Brain microvascular endothelial cell (primary cell): ENCODE measurements around the gene MSI2.

ENCODE experiments used
- DNase-seq: peaks from one replicate; pipeline ENCODE4 v3.0.0-alpha.2; 2020
- H3K27ac ChIP-seq: fragments of 250-450 bp; sonication (Bioruptor Pico); 2 replicates; pipeline ENCODE4 v1.5.1; 2020; ENCODE audit warnings: mild to moderate bottlenecking, moderate library complexity
- H3K27me3 ChIP-seq: fragments of 250-450 bp; sonication (Bioruptor Pico); replicated peaks from 2 replicates; pipeline ENCODE4 v1.5.1; 2020; ENCODE audit warnings: mild to moderate bottlenecking
- H3K36me3 ChIP-seq: fragments of 250-450 bp; sonication (Bioruptor Pico); replicated peaks from 2 replicates; pipeline ENCODE4 v1.5.1; 2020; ENCODE audit warnings: mild to moderate bottlenecking
- H3K4me3 ChIP-seq: 2 replicates; pipeline ENCODE4 v1.5.1; 2011; ENCODE audit warnings: low read depth, mild to moderate bottlenecking, control low read depth, low read length, moderate library complexity
- CTCF ChIP-seq: IDR thresholded peaks from 2 replicates; pipeline ENCODE4 v1.5.1; 2011; ENCODE audit warnings: low read depth, mild to moderate bottlenecking, moderate library complexity, low read length, control low read depth, inconsistent platforms; ENCODE audit errors: missing control alignments
- in situ Hi-C: cut with HindIII; loops from 2 replicates; pipeline ENCODE4 v1.10.0; 2017; ENCODE audit warnings: low sequenced_read_pairs, low pct_ligation_motif_present

MSI2 gene

GRCh38 chr17:57331423-57331822 is 75.1 kb downstream of the MSI2 start:
- TF ChIP-seq CTCF: no peak
- H3K27ac ChIP-seq: no peak overlapping the region
- H3K36me3 ChIP-seq: no peaks in the 10 kb centered on the region
- no peak overlapping the region for H3K4me3 ChIP-seq
- DNase-seq: no peak
- H3K27me3 ChIP-seq: no peaks in the 10 kb centered on the region
- in situ Hi-C loops: no loop called here

DNA sequence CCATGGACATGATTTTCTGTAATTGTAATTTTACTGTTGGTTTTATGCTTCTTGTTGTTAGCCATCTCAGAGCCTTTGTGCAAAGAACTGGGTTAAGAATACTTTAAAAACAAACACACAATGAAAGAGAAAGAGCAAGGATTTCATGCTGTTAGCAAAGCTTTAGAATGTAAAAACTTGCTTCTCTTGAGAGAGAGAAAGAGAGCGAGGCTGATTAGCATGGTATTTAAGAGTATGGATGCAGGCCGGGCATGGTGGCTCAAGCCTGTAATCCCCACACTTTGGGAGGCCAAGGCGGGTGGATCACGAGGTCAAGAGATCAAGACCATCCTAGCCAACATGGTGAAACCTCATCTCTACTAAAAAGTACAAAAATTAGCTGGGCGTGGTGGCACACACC is 76.2 kb downstream of the MSI2 start:
- H3K4me3 ChIP-seq: no peak overlapping the region
- no peaks in the 10 kb centered on the region for H3K27me3 ChIP-seq
- H3K27ac ChIP-seq: no peak overlapping the region
- H3K36me3 ChIP-seq: no peaks in the 10 kb centered on the region
- in situ Hi-C loops: no loop called here
- TF ChIP-seq CTCF: no peak
- no peak for DNase-seq

DNA sequence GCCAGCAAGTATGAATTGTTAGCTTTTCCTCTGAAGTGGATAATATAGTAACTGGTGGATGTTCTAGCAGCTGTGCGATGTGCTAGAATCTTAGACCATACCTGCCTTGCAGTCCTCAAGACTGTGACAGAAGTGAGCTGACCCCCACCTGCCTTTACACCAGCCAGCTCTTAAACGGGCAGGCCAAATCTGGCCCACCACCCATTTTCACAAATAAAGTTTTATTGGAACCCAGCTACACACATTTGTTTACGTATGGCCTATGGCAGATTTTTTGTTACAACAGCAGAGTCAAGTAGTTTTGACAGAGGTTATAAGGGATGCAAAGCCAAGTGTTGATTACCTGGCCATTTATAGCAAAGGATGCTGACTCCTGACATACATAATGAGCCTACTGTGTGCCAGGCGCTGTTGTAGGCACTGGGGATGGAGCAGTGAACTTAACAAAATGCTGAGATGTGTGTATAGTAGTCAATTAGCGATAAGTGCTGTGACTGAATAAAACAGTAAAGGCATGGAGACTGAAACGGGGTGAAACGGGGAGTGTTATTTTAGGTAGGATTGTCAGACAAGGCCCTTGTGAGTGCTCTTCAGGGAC is 79.0 kb downstream of the MSI2 start:
- no peaks in the 10 kb centered on the region for H3K27me3 ChIP-seq
- in situ Hi-C loops: no loop called here
- no peaks in the 10 kb centered on the region for H3K36me3 ChIP-seq
- no peak overlapping the region for H3K27ac ChIP-seq
- TF ChIP-seq CTCF: no peak
- DNase-seq: no peak
- no peak overlapping the region for H3K4me3 ChIP-seq

- H3K27ac ChIP-seq: no peak overlapping the region
- no peaks in the 10 kb centered on the region for H3K36me3 ChIP-seq
- DNase-seq: no peak
- H3K4me3 ChIP-seq: no peak overlapping the region
- no peaks in the 10 kb centered on the region for H3K27me3 ChIP-seq
- in situ Hi-C loops: no loop called here
- TF ChIP-seq CTCF: no peak
Observed at GRCh38 chr17:57337390-57337789, 81.1 kb downstream of the MSI2 start.

GRCh38 chr17:57338257-57338914 is 82.1 kb downstream of the MSI2 start:
- in situ Hi-C loops: no loop called here
- Histone ChIP-seq H3K4me3 (no peak overlapping the region), H3K27me3 (no peaks in the 10 kb centered on the region), H3K27ac (no peak overlapping the region), H3K36me3 (no peaks in the 10 kb centered on the region)
- TF ChIP-seq CTCF: no peak
- DNase-seq: no peak
